Esophagus muscularis mucosa (tissue), 3 donors: Measurements from ENCODE around the gene DBN1.

Experiments used
- POLR2A ChIP-seq: fragments of 450-650 bp; IDR thresholded peaks from one replicate; pipeline ENCODE4 v1.6.1; 2017; ENCODE audit warnings: antibody characterized with exemption, moderate library complexity, mild to moderate bottlenecking, low read depth
- POLR2AphosphoS5 ChIP-seq, 2 donors: sonication (generic); formaldehyde crosslinking; IDR thresholded peaks; one replicate each; pipeline ENCODE4 v1.6.1; 2017; ENCODE audit warnings: antibody characterized with exemption in 2 of 2
- TF ChIP-seq, protein P1 (sequence below), 3 experiments: fragments of 200-600 bp in 2 of 3; fragments of 450-650 bp in 1 of 3; sonication (generic) in 2 of 3; IDR thresholded peaks; one replicate each; pipeline ENCODE4 v1.5.1; 2017 to 2019; ENCODE audit warnings: antibody characterized with exemption in 3 of 3, mild to moderate bottlenecking in 2 of 3, moderate library complexity in 1 of 3

DNA sequence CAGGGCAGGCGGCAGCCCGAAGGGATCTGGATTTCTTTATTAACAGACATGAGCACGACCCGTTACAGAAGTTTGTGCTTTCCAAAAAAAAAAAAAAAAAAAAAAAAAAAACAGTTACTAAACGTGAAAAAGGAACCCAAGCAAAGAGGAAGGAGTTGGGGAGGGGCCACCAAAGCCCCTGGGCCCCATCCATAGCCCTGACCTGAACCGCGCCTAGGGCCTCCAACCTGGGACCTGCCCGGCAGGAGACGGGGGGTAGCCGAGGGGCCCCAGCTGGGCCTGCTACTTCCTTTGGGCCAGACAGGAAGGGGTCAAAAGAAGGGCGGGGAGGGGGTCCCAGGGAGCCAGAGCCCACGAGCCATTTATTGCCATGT is 16.9 kb downstream of the DBN1 start:
- TF ChIP-seq, protein P1, sequence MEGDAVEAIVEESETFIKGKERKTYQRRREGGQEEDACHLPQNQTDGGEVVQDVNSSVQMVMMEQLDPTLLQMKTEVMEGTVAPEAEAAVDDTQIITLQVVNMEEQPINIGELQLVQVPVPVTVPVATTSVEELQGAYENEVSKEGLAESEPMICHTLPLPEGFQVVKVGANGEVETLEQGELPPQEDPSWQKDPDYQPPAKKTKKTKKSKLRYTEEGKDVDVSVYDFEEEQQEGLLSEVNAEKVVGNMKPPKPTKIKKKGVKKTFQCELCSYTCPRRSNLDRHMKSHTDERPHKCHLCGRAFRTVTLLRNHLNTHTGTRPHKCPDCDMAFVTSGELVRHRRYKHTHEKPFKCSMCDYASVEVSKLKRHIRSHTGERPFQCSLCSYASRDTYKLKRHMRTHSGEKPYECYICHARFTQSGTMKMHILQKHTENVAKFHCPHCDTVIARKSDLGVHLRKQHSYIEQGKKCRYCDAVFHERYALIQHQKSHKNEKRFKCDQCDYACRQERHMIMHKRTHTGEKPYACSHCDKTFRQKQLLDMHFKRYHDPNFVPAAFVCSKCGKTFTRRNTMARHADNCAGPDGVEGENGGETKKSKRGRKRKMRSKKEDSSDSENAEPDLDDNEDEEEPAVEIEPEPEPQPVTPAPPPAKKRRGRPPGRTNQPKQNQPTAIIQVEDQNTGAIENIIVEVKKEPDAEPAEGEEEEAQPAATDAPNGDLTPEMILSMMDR (IDR thresholded peaks at IDR 0.05), result peak in 1 of 3 experiments; percentile 8
- TF ChIP-seq POLR2AphosphoS5 (IDR thresholded peaks at IDR 0.05), result no peak
- no peak for TF ChIP-seq POLR2A
